K562 (cell line): ENCODE results near the gene HS3ST3A1. TPM values are rescaled to one million over a fixed set of nuclear protein-coding genes. Genes with fewer than 3 reads are reported as not detected.

Experiments
- IFI16 ChIP-seq: fragments of 250-450 bp; sonication (Bioruptor Pico); IDR thresholded peaks from 2 replicates; pipeline ENCODE4 v2.1.2; 2022; ENCODE audit warnings: mild to moderate bottlenecking, inconsistent platforms
- KAT2B ChIP-seq: IDR thresholded peaks from one replicate; pipeline ENCODE4 v1.6.1; 2012; ENCODE audit warnings: low read depth, mild to moderate bottlenecking, control low read depth, inconsistent platforms, low read length, moderate library complexity
- NCOA1 ChIP-seq: fragments of 450-650 bp; IDR thresholded peaks from 2 replicates; pipeline ENCODE4 v1.6.1; 2016; ENCODE audit warnings: low read depth
- PTRF ChIP-seq: fragments of 450-650 bp; IDR thresholded peaks from 2 replicates; pipeline ENCODE4 v1.6.1; 2016; ENCODE audit warnings: mild to moderate bottlenecking, missing genetic modification characterization, missing compliant biosample characterization
- SMC3 ChIP-seq: conservative IDR thresholded peaks from 2 replicates; pipeline ENCODE4 v1.6.1; 2011; ENCODE audit warnings: low read depth, low read length, improper control_type of control experiment; ENCODE audit not compliant: insufficient read depth
- ZBTB11 ChIP-seq, 3 experiments: fragments of 200-800 bp in 1 of 3; fragments of 250-450 bp in 1 of 3; fragments of 450-650 bp in 1 of 3; sonication (Bioruptor Pico) in 1 of 3; sonication (Bioruptor generic) in 1 of 3; formaldehyde crosslinking in 1 of 3; IDR thresholded peaks; 2 replicates each; pipeline versions ENCODE4 v1.6.1 to v1.8.0; 2016 to 2022; ENCODE audit warnings: mild to moderate bottlenecking in 2 of 3, missing genetic modification characterization in 2 of 3, missing compliant biosample characterization in 1 of 3, moderate library complexity in 1 of 3
- ZNF23 ChIP-seq: fragments of 250-450 bp; sonication (Bioruptor Pico); IDR thresholded peaks from 2 replicates; pipeline ENCODE4 v1.4.0; 2020; ENCODE audit warnings: mild to moderate bottlenecking
- ZNF609 ChIP-seq: sonication (generic); formaldehyde crosslinking; IDR thresholded peaks from 2 replicates; pipeline ENCODE4 v1.8.1; 2023; ENCODE audit warnings: missing genetic modification reagents, mild to moderate bottlenecking, borderline replicate concordance
- polyA plus RNA-seq, 8 experiments: library from polyadenylated mRNA; depleted of rRNA in 4 of 8; stranded (reverse) in 5 of 8; unstranded in 3 of 8; fragments of >200 nt; fragmentation: Nextera tagmentation in 2 of 8; fragmentation: Illumina TruSeq in 1 of 8; extraction: Ambion mirVana in 2 of 8; extraction: Trizol in 1 of 8; gene quantifications; 2 replicates each; pipeline versions ENCODE4 v1.2.1 to v1.2.3, GENCODE V29; 2011 to 2014; ENCODE audit warnings: inconsistent platforms in 1 of 8, missing spikeins in 1 of 8
- total RNA-seq, 7 experiments: library from RNA; depleted of rRNA in 6 of 7; stranded (reverse); fragments of >200 nt in 6 of 7; fragmentation: Illumina TruSeq in 2 of 7; extraction: Trizol in 2 of 7; gene quantifications; 2 replicates each; pipeline versions ENCODE4 v1.2.1 to v1.2.3, GENCODE V29; 2011 to 2021; ENCODE audit warnings: low replicate concordance in 1 of 7
- TF ChIP-seq, protein P1 (sequence below): fragments of 250-450 bp; sonication (Bioruptor Pico); IDR thresholded peaks from 2 replicates; pipeline ENCODE4 v1.8.0; 2021; ENCODE audit warnings: borderline replicate concordance, mild to moderate bottlenecking, moderate library complexity; ENCODE audit not compliant: poor library complexity, severe bottlenecking
- TF ChIP-seq, protein P2 (sequence below): fragments of 250-450 bp; sonication (Bioruptor Pico); IDR thresholded peaks from 2 replicates; pipeline ENCODE4 v1.8.0; 2021; ENCODE audit warnings: moderate library complexity, mild to moderate bottlenecking, inconsistent platforms

The HS3ST3A1 gene
- total and polyA plus RNA-seq, 9 of the 15 experiments (the other 6 are each of a cell fraction or from before 2014, with no cell fraction given): 0.25 to 14.8 (median 2.3) TPM

DNA sequence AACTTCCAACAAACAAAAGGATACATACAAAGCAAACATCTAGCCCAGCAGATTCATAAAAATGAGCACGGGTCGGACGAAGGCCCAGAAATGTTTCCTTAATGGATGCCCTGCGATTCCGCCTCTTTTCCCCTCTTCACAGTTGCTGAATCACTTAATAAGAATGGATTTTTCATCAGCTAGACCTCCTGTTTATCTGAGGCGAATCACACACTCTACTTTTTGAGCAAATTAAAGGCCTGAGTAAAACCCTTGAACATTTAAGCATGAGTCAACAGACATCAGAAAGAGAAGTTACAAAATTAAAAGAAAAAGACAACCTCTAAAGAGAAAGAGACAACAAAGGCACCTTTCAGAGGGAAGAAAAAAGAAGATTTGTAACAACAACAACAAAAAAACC, 44.7 kb downstream of the HS3ST3A1 start (continued):
- no peak for TF ChIP-seq ZBTB11 (CRISPR knock-in tag; IDR thresholded peaks at IDR 0.05)
- no peak for TF ChIP-seq IFI16 (CRISPR knock-in tag)
- TF ChIP-seq KAT2B: no peak
- no peak for TF ChIP-seq NCOA1
- TF ChIP-seq, protein P1, sequence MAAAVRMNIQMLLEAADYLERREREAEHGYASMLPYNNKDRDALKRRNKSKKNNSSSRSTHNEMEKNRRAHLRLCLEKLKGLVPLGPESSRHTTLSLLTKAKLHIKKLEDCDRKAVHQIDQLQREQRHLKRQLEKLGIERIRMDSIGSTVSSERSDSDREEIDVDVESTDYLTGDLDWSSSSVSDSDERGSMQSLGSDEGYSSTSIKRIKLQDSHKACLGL (CRISPR knock-in tag): no peak
- TF ChIP-seq, protein P2, sequence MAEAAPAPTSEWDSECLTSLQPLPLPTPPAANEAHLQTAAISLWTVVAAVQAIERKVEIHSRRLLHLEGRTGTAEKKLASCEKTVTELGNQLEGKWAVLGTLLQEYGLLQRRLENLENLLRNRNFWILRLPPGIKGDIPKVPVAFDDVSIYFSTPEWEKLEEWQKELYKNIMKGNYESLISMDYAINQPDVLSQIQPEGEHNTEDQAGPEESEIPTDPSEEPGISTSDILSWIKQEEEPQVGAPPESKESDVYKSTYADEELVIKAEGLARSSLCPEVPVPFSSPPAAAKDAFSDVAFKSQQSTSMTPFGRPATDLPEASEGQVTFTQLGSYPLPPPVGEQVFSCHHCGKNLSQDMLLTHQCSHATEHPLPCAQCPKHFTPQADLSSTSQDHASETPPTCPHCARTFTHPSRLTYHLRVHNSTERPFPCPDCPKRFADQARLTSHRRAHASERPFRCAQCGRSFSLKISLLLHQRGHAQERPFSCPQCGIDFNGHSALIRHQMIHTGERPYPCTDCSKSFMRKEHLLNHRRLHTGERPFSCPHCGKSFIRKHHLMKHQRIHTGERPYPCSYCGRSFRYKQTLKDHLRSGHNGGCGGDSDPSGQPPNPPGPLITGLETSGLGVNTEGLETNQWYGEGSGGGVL (CRISPR knock-in tag): no peak
- no peak for TF ChIP-seq PTRF
- no peak for TF ChIP-seq SMC3
- no peak for TF ChIP-seq ZNF23 (CRISPR knock-in tag)
- no peak for TF ChIP-seq ZNF609 (CRISPR knock-in tag)
- TF ChIP-seq, all 486 proteins: peak for 0
